ENCODE measurements around the gene ZNF316.

Gene ZNF316

GRCh38 chr7:6691103-6691502 is 54.0 kb downstream of the ZNF316 start:
- DNase-seq (ENCODE audit: low read depth in 2 of 2): no peak

- DNase-seq (ENCODE audit: low read depth in 2 of 2): no peak
Observed at GRCh38 chr7:6691609-6692106, 54.5 kb downstream of the ZNF316 start.

- DNase-seq (ENCODE audit: low read depth in 2 of 2): no peak
Observed at GRCh38 chr7:6700793-6701192, 63.7 kb downstream of the ZNF316 start.

GRCh38 chr7:6701860-6702259 is 64.7 kb downstream of the ZNF316 start:
- DNase-seq (ENCODE audit: low read depth in 2 of 2): no peak
